Choroid plexus epithelial cell (primary cell): ENCODE results near the gene OBSCN.

Source experiments
- DNase-seq: peaks from one replicate; pipeline ENCODE4 v3.0.0-alpha.2; 2010; ENCODE audit warnings: low read depth
- H3K4me3 ChIP-seq: 2 replicates; pipeline ENCODE4 v1.5.1; 2011; ENCODE audit warnings: low read depth, mild to moderate bottlenecking, control low read depth, low read length, moderate library complexity
- TF ChIP-seq, protein P1 (sequence below): conservative IDR thresholded peaks from 2 replicates; pipeline ENCODE4 v1.5.1; 2011; ENCODE audit warnings: low read depth, mild to moderate bottlenecking, control low read depth, inconsistent platforms, low read length, moderate library complexity

OBSCN gene

DNA sequence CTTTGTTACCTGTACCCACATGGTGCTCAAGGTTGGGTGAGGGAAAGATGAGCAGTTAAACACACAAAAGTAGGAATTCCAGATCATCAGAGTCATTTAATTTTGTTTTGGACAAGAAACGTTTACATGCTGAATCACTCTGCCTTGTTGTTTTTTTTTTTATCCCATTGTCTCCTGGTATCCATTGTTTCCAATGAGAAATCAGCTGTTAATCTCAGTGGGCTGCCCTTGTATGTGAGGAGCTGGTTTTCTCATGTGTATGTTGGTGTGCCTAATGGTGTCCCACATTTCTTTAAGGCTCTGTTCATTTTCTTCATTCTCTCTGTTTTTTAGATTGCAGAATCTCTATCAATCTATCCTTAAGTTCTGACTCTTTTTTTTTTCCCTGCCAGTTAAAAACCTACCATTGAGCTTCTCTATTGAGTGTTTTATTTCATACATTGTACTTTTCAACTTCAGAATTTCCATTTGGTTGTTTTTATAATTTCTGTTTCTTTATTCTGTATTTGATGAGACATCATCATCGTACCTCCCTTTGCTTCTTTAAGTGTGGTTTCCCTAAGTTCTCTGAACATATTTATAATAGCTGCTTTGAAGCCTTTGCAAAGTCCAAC is 8.8 kb upstream of the OBSCN start:
- peak; percentile 15 for DNase-seq
- H3K4me3 ChIP-seq, result no peak overlapping the region
- TF ChIP-seq, protein P1, sequence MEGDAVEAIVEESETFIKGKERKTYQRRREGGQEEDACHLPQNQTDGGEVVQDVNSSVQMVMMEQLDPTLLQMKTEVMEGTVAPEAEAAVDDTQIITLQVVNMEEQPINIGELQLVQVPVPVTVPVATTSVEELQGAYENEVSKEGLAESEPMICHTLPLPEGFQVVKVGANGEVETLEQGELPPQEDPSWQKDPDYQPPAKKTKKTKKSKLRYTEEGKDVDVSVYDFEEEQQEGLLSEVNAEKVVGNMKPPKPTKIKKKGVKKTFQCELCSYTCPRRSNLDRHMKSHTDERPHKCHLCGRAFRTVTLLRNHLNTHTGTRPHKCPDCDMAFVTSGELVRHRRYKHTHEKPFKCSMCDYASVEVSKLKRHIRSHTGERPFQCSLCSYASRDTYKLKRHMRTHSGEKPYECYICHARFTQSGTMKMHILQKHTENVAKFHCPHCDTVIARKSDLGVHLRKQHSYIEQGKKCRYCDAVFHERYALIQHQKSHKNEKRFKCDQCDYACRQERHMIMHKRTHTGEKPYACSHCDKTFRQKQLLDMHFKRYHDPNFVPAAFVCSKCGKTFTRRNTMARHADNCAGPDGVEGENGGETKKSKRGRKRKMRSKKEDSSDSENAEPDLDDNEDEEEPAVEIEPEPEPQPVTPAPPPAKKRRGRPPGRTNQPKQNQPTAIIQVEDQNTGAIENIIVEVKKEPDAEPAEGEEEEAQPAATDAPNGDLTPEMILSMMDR, result no peak

DNA sequence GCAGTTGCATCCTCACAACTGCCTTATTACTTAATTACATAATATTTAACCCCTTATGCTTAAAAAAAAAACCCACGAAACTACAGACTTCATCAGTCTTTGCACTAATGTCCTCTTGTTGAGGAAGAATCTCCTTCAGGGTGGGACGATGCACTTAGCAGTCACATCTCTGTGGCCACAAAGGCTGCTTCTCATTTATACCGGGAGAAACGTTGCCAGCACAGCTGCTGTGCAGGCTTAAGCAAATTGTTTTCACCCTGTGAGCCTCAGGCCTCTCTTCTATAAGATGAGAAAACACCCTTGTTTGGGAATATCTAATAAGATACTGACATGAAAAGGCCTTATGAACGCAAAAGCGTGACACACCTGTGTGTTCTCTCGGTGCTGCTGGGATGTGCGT is 2.9 kb upstream of the OBSCN start:
- DNase-seq, result no peak
- TF ChIP-seq, protein P1, result no peak
- H3K4me3 ChIP-seq, result no peak overlapping the region

DNA sequence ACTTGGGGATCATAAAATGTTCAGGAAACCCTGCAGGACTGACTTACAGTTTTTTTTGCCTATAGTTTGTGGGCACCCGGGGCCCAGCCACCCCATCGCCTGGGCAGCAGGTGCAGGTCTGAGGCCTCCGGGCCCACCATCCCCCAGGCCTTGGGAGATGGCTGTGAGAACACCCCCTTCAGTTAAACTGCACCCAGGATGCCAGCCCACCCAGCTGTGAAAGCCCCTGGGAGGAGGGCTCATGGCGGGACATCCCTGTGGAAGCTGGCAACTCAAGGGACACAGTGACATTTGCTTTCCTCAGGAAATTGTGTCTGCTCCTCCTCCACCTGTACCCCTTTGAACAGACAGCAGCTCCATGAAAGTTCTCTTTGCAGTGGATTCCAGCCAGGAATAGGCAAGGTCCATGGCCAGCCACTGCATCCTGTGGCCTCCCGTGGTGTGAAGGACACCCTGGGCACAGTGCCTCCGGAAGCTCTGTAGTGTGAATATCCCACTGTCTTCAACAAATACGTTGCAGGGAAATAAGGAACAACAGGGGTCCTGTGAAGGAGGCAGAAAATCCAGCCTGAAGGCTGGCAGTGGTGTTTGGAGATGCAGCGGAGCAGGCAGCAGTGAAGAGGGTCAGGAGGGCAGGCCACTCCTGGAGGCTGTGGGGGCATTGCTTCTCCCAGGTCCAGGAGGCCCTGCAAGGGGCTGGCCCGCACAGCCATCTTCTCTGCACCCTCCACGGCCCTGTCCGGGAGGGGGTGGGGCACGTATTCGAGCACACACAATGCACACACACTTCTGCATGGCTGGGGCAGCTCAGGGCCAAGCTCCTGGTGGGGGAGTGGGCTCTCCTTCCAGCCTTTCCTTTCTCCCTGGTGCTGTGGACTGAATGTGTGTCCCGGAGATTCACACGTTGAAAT is 2.1 kb upstream of the OBSCN start:
- no peak for DNase-seq
- TF ChIP-seq, protein P1, result no peak
- H3K4me3 ChIP-seq, result no peak overlapping the region

DNA sequence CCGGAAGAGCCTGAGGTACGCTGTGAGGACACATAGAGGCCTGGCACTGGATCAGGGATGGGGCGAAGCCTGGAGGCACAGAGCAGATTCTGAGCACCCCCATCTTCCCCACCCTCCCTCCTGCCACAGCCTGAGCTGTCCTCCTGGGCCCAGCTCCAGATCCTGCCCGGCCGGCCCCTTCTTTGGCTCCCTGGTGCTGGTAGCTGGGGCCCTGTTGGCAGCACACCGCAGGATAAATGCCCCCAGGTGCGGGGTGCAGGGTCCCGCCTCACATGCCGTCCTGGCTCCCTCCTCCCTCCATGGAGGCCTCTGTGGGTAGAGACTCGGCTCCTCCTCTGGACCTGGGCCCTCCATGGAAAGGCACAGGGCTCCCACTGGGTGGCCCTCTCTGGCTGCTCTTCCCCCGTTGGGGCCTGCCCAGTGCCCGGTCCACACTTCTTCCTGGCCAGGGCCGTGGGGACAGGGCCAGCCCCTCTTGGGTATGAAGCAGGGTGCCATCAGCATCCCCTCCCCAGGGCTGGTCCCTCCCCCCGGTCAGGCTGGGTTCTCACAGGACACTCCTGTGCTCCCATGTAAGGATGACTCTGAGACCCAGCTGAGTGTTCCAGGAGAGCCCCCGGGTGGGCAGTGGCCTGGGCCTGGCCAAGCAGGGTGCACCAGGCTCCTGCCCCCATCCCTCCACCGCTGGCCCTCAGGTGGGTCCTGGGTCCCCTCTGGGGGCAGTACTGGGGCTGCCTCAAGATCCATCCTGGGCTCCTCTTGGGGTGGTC is 1.1 kb upstream of the OBSCN start:
- DNase-seq, result no peak
- H3K4me3 ChIP-seq, result no peak overlapping the region
- TF ChIP-seq, protein P1, result no peak

DNA sequence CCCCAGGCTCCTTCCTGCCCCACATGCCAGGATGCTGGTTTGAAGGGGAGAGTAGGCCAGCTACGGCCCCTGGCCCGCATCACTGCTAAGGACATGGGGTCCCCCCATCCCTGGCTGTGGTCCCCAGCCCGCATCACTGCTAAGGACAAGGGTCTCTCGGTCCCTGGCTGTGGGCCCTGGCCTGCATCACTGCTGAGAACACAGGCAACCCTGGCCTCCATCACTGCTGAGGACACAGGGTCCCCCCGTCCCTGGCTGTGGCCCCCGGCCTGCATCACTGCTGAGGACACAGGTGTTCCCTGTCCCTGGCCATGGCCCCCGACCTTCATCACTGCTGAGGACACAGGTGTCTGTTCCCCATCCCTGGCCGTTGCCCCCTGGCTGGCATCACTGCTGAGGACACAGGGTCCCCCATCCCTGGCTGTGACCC is 448 bp upstream of the OBSCN start:
- no peak overlapping the region for H3K4me3 ChIP-seq
- DNase-seq, result no peak
- TF ChIP-seq, protein P1, result no peak

DNA sequence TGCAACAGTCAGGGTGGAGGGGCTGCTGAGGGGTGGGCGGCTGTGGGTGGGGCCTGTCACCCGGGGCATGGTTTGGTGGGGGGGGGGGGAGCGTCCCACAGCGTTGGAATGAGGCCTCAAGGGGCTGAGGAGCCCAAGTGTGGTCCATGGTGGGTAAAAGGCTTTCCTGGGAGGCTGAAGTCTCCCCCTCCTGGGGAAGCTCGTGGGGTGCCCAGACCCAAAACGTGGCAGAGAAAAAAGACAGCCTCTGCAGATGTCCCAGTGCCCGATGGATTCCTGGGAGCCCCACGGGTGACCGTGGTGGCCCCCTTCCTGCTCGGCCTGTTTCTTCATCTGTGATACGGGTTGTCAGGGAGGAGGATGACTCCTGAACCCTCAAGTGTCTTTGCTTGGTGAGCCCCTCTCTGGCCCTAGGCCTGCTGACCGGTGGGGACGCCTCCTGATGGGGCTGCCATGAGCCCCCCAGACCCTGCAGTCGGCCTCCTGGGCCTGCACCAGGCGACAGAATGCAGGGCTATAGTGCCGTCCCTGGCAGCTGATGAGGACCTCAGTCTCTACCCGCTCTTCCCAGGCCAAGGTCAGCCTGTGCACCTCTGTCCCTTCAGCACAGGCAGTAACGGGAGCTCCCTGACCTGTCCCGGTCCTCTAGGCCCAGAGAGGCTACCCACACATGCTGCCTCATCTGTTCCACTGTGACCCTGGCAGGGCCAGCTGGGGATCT is 1.1 kb downstream of the OBSCN start:
- TF ChIP-seq, protein P1, result no peak
- no peak overlapping the region for H3K4me3 ChIP-seq
- no peak for DNase-seq
